Activated CD8-positive, alpha-beta memory T cell treated with anti-CD3 and anti-CD28 coated beads, Interleukin-2, amount 10 ng/mL, durations not matched to agents 7 days and 5 days (primary cell): ENCODE results near the gene NOP56. TPM values are rescaled to one million over a fixed set of nuclear protein-coding genes. Genes with fewer than 3 reads are reported as not detected.

Source experiments
- ATAC-seq: fragments of 150-1000 bp; cut with Tn5 transposase; one replicate; pipeline ENCODE4 v1.10.0; 2021; ENCODE audit warnings: moderate library complexity
- CTCF ChIA-PET: fragments of 350-600 bp; sonication (Branson Sonifier 250); formaldehyde crosslinking; loops from one replicate; lab custom pipeline; 2021; ENCODE audit warnings: antibody characterized with exemption; lab: Charles Lee
- DNase-seq: peaks from one replicate; pipeline ENCODE4 v3.0.0-alpha.2; 2020
- H3K27ac Mint-ChIP-seq: one replicate; pipeline ENCODE4 v1.8.0; 2021; ENCODE audit warnings: mild to moderate bottlenecking, mixed read lengths
- H3K27me3 Mint-ChIP-seq: one replicate; pipeline ENCODE4 v1.8.0; 2021; ENCODE audit warnings: mixed read lengths
- H3K36me3 Mint-ChIP-seq: one replicate; pipeline ENCODE4 v1.8.0; 2021; ENCODE audit warnings: mild to moderate bottlenecking, mixed read lengths
- H3K4me1 Mint-ChIP-seq: one replicate; pipeline ENCODE4 v1.8.0; 2021; ENCODE audit warnings: mixed read lengths
- H3K4me3 Mint-ChIP-seq: one replicate; pipeline ENCODE4 v1.8.0; 2021; ENCODE audit warnings: mild to moderate bottlenecking, moderate library complexity, mixed read lengths
- H3K9me3 Mint-ChIP-seq: one replicate; pipeline ENCODE4 v1.8.0; 2022; ENCODE audit warnings: low read depth, mixed read lengths
- microRNA-seq: library from miRNA; unstranded; fragments of <30 nt; microRNA quantifications from one replicate; pipeline ENCODE4 v1.2.0, GENCODE V29; 2022
- total RNA-seq, 2 experiments: library from RNA; stranded (reverse); gene quantifications; one replicate each; pipeline ENCODE4 v1.2.3, GENCODE V29; 2021

Gene NOP56
- total RNA-seq, 2 experiments from 2014 or later: 469 to 508 TPM

DNA sequence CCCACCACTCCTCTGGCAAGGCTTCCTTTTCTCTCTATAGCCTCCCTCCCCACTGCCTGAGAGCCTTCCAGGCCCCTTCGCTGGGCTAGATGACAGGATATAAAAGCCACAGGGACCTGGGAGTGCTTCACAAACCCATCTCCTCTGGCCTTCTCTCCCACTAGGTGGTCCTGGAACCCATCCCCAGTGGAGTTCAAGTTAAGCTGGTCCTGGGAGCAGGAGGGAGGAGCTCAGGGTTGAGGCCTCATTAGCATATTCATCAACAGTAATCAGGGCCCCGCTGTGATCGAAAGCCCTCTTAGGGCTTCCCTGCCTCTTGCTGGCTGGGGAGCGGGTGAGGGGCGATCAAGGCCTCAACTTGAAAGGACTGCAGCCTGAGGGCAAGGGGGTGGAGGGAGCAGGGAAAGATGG lies 49.2 kb downstream of the NOP56 start:
- no peak for ATAC-seq
- CTCF ChIA-PET: interaction anchor here (0.5 to 1.7 kb wide), 5 partner anchors 12 to 51 kb away, joined by 3 to 8 read pairs (median 4); no protein-coding TSS in a partner anchor
- Mint-ChIP-seq H3K36me3 (no peaks in the 10 kb centered on the region), H3K27me3 (peaks cover 16% of the 10 kb centered on the region), H3K4me3 (no peak overlapping the region), H3K9me3 (no peaks in the 10 kb centered on the region), H3K4me1 (peaks cover 8% of the 10 kb centered on the region), H3K27ac (no peak overlapping the region)
- DNase-seq: peak; percentile 39

- Mint-ChIP-seq H3K4me1 (peaks cover 16% of the 10 kb centered on the region), H3K27ac (no peak overlapping the region), H3K36me3 (no peaks in the 10 kb centered on the region), H3K4me3 (no peak overlapping the region), H3K9me3 (no peaks in the 10 kb centered on the region), H3K27me3 (peaks cover 6% of the 10 kb centered on the region)
- CTCF ChIA-PET: interaction anchor here (1.3 kb wide), 1 partner anchor 50 kb away, joined by 3 read pairs; no protein-coding TSS in a partner anchor
- ATAC-seq (no peak), DNase-seq (no peak)
Observed at GRCh38 chr20:2703716-2704475, 51.5 kb downstream of the NOP56 start.

DNA sequence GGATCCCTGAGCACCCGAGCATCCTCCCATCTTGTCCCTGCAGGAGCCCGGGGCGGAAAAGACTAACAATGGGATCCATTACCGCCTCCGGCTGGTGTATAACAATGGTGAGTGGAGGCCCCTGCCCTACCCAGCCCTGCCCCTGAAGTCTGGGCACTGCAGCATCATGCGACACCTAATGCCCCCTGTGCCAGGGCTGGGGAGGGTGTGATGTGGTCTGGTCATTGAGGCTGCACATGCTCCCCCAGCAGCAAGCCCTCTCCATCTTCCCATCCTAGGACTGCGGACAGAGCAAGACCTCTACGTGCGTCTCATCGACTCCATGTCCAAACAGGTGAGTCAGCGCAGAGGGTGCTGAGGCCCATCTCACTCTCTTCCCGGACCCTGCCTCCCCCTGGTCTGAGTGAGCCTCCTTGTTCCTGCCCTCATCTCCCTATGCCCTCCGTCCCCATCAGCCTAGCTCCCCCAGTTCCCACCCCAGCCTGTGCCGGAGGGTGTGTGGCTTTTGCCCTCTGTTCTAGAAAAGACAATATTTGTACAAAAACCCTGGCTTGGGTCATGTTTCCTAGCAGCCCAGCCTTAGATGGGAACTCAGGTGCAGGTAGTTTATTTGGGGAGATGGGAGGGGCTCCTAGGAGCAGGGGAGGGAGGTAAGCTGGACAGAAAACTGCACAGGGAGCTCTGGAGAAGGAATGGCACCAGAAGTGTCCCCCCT lies 53.7 kb downstream of the NOP56 start:
- ATAC-seq (no peak), DNase-seq (no peak)
- H3K27me3 Mint-ChIP-seq: peaks cover 8% of the 10 kb centered on the region
- H3K4me3 Mint-ChIP-seq: no peak overlapping the region
- H3K36me3 Mint-ChIP-seq: no peaks in the 10 kb centered on the region
- H3K27ac Mint-ChIP-seq: no peak overlapping the region
- H3K9me3 Mint-ChIP-seq: no peaks in the 10 kb centered on the region
- CTCF ChIA-PET: interaction anchor here (0.6 to 2.1 kb wide), 6 partner anchors 9 to 238 kb away, joined by 3 to 11 read pairs (median 6); no protein-coding TSS in a partner anchor
- H3K4me1 Mint-ChIP-seq: peaks cover 19% of the 10 kb centered on the region

DNA sequence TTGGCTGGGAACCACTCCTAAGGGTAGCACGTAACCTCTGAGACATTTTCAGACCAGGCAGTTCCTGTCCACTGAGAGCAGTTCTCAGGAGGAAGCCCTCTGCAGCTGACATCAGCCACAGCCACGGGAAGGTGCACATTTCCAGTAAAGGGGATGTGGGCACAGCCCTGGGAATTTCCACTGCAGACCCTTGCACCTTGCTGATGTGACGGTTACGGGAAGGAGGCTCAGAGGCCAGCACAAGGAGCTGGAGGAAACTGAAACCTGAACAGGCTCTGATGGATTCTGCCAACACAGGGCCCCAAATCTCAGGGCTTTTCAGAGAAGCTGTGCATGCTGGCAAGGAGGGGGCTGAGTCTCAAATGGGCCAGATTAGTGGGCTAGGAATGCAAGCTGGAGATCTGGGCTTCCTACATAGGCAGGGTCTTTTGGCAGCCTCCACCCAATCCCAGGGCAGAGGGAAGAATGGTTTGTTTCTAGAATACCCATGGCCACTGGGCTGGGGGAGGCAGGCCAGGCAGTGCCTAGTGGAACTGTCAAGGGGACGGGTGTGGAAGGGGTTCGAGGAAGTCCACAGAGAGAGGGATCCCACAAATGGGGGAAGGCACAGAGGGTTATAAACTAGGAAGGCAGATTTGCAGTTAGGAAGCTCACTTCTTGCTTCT lies 54.4 kb downstream of the NOP56 start:
- H3K27ac Mint-ChIP-seq: peak overlapping the region; percentile 61
- no peaks in the 10 kb centered on the region for H3K36me3 Mint-ChIP-seq
- H3K4me1 Mint-ChIP-seq: peaks cover 19% of the 10 kb centered on the region
- CTCF ChIA-PET: interaction anchor here (0.6 to 2.1 kb wide), 9 partner anchors 10 to 145 kb away, joined by 3 to 11 read pairs (median 3); partner anchors contain the start of gene EBF4
- DNase-seq: peak; percentile 57
- H3K4me3 Mint-ChIP-seq: no peak overlapping the region
- ATAC-seq: peak; percentile 70
- H3K27me3 Mint-ChIP-seq: peaks cover 8% of the 10 kb centered on the region
- H3K9me3 Mint-ChIP-seq: no peaks in the 10 kb centered on the region

DNA sequence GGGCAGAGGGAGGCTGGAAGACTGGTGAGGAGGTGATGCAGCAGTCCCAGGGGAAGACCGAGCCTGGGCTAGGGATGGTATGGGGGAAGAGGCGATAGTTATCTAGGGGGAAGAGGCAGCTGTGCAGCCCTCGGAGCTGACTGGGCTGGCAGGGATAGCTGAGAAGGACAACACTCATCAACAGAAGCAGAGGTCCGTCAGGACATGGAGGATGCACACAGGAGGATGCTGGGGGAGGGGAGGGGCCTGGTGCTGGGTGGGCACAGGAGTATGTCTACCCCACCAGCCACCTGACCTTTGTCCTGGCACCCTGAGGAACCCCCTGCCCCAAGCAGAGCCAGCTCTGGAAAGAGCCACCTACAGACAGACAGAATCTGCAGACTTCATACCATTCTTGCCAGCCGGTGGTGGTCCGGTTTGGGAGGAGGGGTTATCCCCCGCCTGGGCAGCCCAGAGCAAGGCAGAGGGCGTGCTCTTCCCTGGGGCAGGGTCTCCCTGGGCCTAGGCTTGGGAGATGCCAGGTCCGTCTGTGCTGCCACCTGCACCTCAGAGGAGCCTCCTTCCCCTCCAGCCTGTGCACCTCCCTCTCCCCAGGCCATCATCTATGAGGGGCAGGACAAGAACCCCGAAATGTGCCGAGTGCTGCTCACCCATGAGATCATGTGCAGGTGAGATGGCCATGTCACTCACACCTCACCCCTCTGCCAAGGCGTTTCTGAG lies 55.1 kb downstream of the NOP56 start:
- Mint-ChIP-seq H3K9me3 (no peaks in the 10 kb centered on the region), H3K4me3 (no peak overlapping the region), H3K27ac (peak overlapping the region; percentile 61), H3K36me3 (no peaks in the 10 kb centered on the region), H3K27me3 (peaks cover 8% of the 10 kb centered on the region), H3K4me1 (peaks cover 19% of the 10 kb centered on the region)
- DNase-seq: no peak
- CTCF ChIA-PET: interaction anchor here (0.6 to 2.1 kb wide), 9 partner anchors 11 to 145 kb away, joined by 3 to 11 read pairs (median 3); partner anchors contain the start of gene EBF4
- no peak for ATAC-seq

Small RNAs within 50 kb of the gene (microRNA-seq; reads per million reads assigned to microRNA genes)
- gene MIR1292: 38.3 reads per million, percentile 53 among the genes with 10 or more reads in this experiment

Other genes starting within 250 kb of the NOP56 start
- gene SNRPB, start 181.8 kb upstream of the NOP56 start, total RNA-seq: 100 to 1,000 TPM; 335 to 391 TPM
- 10 to 100 TPM in 1 of 2 experiments, 1 to 10 TPM in 1; 7.0 to 10.3 TPM for gene ZNF343, start 143.7 kb upstream of the NOP56 start, total RNA-seq
- gene TMC2, start 116.1 kb upstream of the NOP56 start, total RNA-seq: not detected
- gene IDH3B, start 11.6 kb downstream of the NOP56 start, total RNA-seq: 10 to 100 TPM; 91.4 to 96.0 TPM
- 1 to 10 TPM; 1.3 to 3.1 TPM for gene EBF4, start 40.1 kb downstream of the NOP56 start, total RNA-seq
- under 1 TPM; 0.35 to 0.68 TPM for gene CPXM1, start 148.0 kb downstream of the NOP56 start, total RNA-seq
- not detected for gene C20orf141, start 162.4 kb downstream of the NOP56 start, total RNA-seq
- gene TMEM239, start 163.7 kb downstream of the NOP56 start, total RNA-seq: not detected
- gene PCED1A, start 188.0 kb downstream of the NOP56 start, total RNA-seq: 10 to 100 TPM; 21.9 to 30.6 TPM
- gene VPS16, start 188.1 kb downstream of the NOP56 start, total RNA-seq: 10 to 100 TPM; 49.2 to 64.9 TPM
- gene PTPRA, start 220.8 kb downstream of the NOP56 start, total RNA-seq: 10 to 100 TPM; 51.5 to 60.7 TPM